Ramos (cell line): ENCODE measurements around the gene NFE2L3.
"Not testable (repeated sequence)": the region's sequence is repeated elsewhere in the genome, so short reads cannot be mapped to it uniquely, and the experiment has no call there.

ENCODE experiments used
- in situ Hi-C: fragments of 300-500 bp; cut with MboI; formaldehyde crosslinking; loops from one replicate; pipeline ENCODE4 v1.14.3; 2022; ENCODE audit warnings: low sequenced_read_pairs; ENCODE audit not compliant: unreplicated experiment

The NFE2L3 gene

GRCh38 chr7:26162431-26162830, 10.4 kb downstream of the NFE2L3 start:
- in situ Hi-C loops, result loop anchor here (25.0 kb wide), 1 partner anchor 2000 kb away; no protein-coding TSS in a partner anchor

DNA sequence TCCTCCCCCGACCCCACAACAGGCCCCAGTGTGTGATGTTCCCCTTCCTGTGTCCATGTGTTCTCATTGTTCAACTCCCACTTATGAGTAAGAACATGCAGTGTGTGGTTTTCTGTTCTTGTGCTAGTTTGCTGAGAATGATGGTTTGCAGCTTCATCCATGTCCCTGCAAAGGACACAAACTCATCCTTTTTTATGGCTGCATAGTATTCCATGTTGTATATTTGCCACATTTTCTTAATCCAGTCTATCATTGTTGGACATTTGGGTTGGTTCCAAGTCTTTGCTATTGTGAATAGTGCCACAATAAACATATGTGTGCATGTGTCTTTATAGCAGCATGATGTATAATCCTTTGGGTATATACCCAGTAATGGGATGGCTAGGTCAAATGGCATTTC, 11.8 kb downstream of the NFE2L3 start:
- in situ Hi-C loops, result loop anchor here (25.0 kb wide), 1 partner anchor 1998 kb away; no protein-coding TSS in a partner anchor

DNA sequence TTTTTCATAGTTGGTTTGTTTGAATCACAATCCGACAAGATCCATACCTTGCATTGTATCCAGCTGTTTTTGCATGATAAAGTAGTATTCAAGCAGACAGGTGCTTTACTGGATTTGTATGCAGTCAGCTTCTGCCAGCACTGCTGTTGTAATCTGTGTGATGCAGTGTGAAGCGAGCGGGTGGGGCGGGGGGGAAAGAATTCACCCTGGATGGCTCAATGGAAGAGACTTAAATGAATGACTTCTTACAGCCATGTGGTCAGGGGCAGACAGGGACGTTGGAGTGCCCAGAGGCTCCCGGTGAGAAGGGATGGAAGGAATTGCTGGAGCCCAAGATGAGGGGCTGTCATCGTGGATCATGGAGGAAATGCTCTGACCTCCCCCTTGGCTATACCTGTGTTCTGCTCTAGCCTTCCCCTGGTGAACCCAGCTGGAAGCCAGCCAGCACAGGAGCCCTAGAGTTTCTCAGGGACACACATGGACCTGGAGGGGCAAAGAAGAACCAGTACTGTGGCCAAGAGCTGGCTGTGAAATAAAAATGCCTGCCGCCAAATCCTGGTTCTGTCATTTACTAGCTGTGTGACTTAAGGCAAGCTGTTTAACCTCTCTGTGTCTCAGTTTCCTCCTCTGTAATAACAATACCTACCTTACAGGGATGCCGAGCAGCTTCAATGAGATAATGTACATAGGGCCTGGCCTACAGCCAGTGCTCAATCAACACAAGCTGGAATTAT, 14.1 kb downstream of the NFE2L3 start:
- in situ Hi-C loops, result loop anchor here (25.0 kb wide), 1 partner anchor 1996 kb away; no protein-coding TSS in a partner anchor

DNA sequence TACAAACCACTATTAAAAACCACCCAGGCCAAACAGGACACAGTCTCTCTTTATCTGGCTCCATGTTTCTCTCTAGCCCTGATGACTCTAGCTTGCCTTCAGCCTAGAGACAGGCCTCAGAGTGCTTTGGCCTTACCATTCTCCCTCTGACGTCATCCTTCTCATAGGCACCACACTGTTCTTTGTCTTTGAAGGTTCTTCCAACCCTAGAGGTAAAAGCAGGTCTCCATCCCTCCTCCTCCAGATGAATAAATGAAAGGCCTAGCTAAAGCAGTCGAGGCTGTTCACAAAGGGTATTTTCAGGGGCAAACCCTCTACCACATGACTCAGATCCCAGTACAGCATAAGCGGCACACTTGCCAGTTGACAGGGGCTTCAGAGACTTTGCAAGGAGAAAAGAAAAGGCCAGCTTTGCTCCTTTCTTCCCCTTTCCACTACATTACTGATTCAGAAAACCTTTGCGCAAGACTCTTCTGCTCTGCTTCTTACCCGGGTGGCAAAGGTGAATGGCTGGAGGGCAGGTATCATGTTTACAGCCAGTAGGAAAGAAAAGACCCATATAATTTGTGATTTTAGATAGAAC, 14.8 kb downstream of the NFE2L3 start:
- in situ Hi-C loops, result loop anchor here (25.0 kb wide), 1 partner anchor 1996 kb away; no protein-coding TSS in a partner anchor

DNA sequence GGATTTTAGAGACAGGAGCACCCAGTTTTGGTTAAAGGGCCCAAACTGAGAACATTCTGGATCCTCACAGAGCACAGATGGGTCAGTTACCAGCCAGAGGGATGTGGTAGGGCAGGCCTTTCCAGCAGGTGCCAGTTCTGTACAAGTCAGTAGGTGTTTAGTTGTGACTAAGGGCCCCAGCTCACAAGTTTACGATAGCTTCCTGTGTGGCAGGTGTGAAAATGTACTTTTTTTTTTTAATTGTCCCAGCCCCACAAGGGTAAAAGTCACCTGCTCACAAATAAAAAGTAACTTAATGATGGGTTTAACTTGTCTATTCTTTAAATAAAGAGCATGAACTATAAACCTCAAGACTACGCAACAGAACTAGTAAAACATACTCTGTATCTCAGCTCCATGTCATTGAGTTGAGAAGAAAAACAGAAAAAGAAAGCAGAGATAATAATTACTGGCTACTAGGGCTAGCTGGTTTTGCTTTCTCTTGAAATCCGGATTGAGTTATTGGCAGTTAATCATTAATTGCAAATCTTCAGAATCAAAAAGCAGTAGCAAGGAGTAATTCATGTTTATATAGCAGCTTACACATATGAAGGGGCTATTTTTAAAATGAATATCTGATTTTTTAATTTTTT, 15.4 kb downstream of the NFE2L3 start:
- in situ Hi-C loops, result loop anchor here (25.0 kb wide), 1 partner anchor 1995 kb away; no protein-coding TSS in a partner anchor

GRCh38 chr7:26168458-26169023, 16.5 kb downstream of the NFE2L3 start:
- in situ Hi-C loops, result loop anchor here (25.0 kb wide), 1 partner anchor 1994 kb away; no protein-coding TSS in a partner anchor

DNA sequence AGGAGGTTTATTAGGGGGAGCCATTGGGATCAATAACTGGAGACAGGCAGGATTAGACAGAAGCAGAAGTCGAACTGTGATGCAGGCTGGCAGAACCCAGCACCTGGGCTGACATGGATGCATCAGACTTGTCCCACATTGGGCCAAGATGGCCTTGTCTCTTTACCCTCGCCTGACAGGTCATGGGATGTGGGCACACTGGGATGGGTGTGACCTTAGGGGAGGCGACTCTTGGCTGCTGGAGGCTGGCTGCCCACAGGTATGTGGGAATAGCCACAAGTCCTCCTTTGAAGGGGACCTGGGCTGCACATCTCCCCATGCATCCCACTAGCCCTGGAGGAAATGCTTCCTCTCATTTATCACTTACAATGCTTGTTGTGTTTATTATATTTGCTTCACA, 17.3 kb downstream of the NFE2L3 start:
- in situ Hi-C loops, result loop anchor here (25.0 kb wide), 1 partner anchor 1993 kb away; no protein-coding TSS in a partner anchor

DNA sequence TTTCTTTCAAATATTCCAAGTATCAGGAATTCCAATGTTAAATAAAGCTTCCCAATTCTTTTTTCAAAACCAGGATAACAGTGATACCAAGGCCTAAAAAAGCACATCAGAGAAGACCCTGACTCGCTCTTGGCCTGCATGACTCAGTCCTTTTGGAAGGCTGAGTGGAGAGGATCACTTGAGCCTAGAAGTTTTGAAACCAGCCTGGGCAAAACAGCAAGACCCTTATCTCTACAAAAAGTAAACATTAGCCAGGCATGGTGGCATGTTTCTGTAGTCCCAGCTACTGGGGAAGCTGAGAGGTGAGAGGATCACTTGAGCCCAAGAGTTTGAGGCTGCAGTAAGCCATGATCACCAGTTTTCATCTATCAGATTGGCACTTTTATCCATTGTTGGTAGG, 18.7 kb downstream of the NFE2L3 start:
- in situ Hi-C loops, result loop anchor here (25.0 kb wide), 1 partner anchor 1992 kb away; no protein-coding TSS in a partner anchor

DNA sequence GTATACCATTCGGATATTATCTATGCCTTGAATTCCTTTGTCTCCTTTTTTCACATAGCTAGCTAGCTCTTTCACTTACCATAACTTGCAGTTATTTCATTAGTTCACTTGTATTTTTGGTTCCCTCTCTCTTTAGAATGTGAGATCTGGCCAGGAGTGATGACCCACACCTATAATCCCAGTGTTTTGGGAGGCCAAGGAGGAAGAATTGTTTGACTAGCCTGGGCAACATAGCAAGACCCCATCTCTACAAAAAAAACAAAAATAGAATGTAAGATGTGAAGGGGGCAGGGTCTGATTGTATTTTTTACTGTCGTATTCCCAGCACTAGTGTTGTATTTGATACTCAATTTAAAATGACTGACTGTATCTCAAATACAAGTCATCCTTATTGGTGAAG, 19.6 kb downstream of the NFE2L3 start:
- in situ Hi-C loops, result loop anchor here (25.0 kb wide), 1 partner anchor 1991 kb away; no protein-coding TSS in a partner anchor

- in situ Hi-C loops, result loop anchor here (25.0 kb wide), 1 partner anchor 1990 kb away; no protein-coding TSS in a partner anchor
These were observed 20.1 kb downstream of the NFE2L3 start for GRCh38 chr7:26172048-26172447.

DNA sequence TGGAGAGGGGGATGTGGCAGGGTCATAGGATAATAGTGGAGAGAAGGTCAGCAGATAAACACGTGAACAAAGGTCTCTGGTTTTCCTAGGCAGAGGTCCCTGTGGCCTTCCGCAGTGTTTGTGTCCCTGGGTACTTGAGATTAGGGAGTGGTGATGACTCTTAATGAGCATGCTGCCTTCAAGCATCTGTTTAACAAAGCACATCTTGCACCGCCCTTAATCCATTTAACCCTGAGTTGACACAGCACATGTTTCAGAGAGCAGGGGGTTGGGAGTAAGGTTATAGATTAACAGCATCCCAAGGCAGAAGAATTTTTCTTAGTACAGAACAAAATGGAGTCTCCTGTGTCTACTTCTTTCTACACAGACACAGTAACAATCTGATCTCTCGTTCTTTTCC, 23.9 kb downstream of the NFE2L3 start:
- in situ Hi-C loops, result not testable (repeated sequence)

GRCh38 chr7:26176696-26177095, 24.7 kb downstream of the NFE2L3 start:
- in situ Hi-C loops, result not testable (repeated sequence)

GRCh38 chr7:26177269-26177668, 25.3 kb downstream of the NFE2L3 start:
- in situ Hi-C loops, result not testable (repeated sequence)

GRCh38 chr7:26178272-26178960, 26.4 kb downstream of the NFE2L3 start:
- in situ Hi-C loops, result no loop called here

DNA sequence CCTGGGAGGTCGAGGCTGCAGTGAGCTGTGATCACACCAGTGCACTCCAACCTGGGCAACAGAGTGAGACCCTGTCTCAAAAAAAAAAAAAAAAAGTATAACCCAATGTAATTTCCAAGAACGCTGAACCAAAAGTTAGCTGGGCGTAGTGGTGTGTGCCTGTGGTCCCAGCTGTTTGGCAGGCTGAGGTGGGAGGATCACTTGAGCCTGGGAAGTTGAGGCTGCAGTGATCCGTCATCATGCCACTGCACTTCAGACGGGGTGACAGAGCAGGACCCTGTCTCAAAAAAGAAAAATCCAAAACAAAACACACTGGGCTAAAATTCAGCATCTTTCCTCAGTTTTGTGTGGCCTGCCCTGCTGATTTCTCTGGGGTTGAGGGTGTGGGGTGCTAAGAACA, 27.4 kb downstream of the NFE2L3 start:
- in situ Hi-C loops, result no loop called here

- in situ Hi-C loops, result no loop called here
These were observed 28.0 kb downstream of the NFE2L3 start for GRCh38 chr7:26179826-26180497.

DNA sequence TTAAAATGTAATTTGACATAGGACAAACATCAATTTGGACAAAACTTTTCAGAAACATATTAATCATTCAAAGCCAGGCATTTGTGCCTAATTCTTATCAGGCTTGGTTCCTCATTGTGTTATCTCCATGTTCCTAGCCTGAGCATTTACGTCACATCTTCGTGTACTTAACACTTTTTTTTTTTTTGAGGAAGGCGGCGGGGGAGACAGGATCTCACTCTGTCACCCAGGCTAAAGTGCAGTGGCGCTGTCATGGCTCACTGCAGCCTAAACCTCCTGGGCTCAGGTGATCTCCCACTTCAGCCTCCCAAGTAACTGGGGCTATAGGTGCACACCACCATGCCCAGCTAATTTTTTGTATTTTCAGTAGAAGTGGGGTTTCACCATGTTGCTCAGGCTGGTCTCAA, 28.8 kb downstream of the NFE2L3 start:
- in situ Hi-C loops, result no loop called here

DNA sequence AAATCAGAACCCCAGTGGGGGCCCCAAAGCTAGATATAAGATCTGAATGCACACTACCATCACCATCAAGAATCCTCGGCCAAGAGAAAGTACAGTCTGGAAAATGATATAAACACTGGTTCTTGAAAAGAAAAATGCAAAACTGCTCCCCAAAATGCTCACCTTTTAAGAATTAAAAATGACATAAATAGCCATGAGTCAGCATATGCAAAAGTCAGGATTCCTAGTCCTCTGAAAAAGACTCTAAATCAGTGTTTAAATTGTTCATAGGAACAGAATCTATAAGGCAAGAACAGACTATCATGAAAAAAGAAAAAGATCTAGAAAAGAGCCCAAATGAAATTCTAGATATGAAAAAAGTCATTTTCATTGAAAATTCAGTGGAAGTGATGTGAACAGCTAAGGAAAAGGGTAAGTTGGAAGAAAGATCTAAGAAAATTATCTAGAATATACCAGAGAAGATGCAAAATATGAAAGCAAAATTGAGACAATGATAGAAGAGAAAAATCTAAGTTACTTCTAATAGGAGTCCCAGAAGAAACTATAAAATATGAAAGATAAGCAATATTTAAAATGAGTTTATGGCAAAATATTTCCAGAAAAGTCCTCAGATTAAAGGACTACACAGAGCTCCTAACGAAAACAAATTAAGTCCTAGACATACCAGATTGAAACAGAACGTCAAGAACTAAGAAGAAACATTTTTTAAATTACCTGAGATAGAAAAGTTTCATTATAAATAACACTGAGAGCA, 29.7 kb downstream of the NFE2L3 start:
- in situ Hi-C loops, result no loop called here

GRCh38 chr7:26182283-26182682, 30.3 kb downstream of the NFE2L3 start:
- in situ Hi-C loops, result no loop called here
